ENCODE results near the gene ZNF433.

DNA sequence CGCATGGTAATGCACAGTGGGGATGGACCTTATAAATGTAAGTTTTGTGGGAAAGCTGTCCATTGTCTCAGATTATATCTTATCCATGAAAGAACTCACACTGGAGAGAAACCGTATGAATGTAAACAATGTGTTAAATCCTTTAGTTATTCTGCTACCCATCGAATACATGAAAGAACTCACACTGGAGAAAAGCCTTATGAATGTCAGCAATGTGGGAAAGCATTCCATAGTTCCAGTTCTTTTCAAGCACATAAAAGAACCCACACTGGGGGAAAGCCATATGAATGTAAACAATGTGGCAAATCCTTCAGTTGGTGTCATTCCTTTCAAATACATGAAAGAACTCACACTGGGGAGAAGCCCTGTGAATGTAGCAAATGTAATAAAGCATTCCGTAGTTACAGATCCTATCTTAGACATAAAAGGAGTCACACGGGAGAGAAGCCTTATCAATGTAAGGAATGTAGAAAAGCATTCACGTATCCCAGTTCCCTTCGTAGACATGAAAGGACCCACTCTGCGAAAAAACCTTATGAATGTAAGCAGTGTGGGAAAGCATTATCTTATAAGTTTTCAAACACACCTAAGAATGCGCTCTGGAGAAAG is 56.9 kb downstream of the ZNF433 start:
- TF ChIP-seq CTCF (IDR thresholded peaks at IDR 0.05 in 8 of 11, conservative IDR thresholded peaks at IDR 0.05 in 3 of 11) (no peak), POLR2A (IDR thresholded peaks at IDR 0.05) (no peak)

Measured in spleen (tissue), 7 donors.